Measurements from ENCODE around the gene RORC.

The RORC gene

DNA sequence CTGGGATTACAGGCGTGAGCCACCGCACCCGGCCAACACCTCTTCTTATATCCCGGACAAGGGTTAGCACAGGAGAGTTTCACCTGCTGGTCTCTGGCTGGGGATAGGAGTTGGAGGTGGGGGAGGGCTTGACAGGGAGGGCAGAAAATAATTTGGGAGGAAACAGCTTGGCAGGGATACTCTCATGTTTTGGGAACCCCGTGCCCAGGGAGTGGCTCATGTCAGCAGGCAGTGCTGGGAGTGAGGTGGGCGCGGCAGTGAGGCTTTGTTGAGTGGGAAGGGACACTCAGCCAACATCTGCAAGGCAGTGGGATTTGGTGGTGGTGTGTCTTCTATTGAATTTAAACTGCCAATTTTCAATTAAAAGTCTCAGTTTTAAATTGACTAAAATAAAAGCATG, 23.1 kb upstream of the RORC start:
- TF ChIP-seq GATA2 (IDR thresholded peaks at IDR 0.05; ENCODE audit: low read depth, low read length) (no peak), GATA3 (IDR thresholded peaks at IDR 0.05; ENCODE audit: low read depth, low read length) (no peak)

DNA sequence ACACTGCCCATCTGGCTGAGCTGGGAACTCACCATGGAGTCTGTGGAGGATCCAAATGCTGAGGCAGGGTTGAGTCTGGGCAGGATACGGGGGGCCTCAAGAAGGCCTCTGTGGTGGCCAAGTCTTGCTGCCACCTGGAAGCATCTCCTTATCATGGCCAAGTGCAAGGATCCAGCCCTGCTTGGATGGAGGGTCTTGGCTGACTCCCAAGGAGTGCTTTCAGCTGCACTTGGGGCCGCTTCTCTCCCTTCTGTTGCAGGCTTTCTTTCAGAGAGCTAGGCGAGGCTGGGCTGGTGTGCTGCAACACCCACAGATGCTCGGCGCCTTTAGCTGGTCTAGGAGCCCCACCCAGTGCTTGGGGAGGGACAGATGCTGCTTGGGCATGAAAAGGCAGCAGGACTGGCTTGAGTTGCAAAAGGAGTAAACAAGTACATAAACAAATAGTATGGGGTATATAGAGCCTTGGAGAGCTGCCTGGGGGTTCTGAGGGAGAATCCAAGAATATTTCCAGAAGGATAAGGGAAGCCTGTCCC, 21.9 kb upstream of the RORC start, which contains the start of gene THEM5:
TSS of gene THEM5 (minus strand) at position 302 of the 533 bp plus-strand sequence. CDS start at position 155, 147 bp downstream.
- no peak for TF ChIP-seq GATA2 (IDR thresholded peaks at IDR 0.05; ENCODE audit: low read depth, low read length)
- no peak for TF ChIP-seq GATA3 (IDR thresholded peaks at IDR 0.05; ENCODE audit: low read depth, low read length)

DNA sequence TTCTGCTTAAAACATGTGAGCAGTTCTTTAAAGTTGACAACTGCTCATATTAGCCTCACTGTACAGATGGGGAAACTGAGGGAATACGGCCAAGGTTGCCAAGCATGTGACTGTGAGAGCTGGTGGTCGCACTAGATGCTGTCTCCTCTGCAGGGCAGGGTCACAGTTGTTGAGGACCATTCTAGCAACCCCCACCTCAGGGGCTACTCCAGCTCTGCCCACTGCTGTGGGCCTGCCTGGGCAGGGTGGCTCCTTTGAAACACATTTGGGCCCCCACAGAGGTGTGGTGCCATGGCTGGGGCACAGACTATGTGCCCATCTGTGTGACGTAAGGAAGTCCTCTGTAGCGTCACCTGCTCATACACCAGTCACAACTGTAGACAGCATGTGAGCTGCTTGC, 21.1 kb upstream of the RORC start:
- TF ChIP-seq GATA2 (IDR thresholded peaks at IDR 0.05; ENCODE audit: low read depth, low read length) = no peak
- TF ChIP-seq GATA3 (IDR thresholded peaks at IDR 0.05; ENCODE audit: low read depth, low read length) = no peak

DNA sequence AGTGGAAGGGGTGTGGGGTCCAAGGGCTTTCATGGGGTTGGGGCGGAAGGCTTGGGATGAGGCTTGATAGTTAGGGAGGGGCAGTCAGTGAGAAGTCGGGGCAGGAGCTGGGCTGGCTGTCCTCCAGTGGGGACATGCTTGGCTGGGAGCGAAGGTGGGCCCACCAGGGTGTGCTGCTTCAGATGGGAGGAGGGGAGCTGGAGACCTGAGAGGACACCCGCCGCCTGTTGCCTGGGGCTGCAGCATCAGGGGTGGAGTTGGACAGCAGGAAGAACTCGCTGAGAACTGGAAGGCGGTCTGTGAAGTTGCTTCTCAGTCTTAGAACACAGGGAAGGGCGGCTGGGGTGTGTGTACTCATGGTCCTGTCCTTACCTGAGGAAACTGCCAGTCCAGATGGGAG, 20.3 kb upstream of the RORC start:
- TF ChIP-seq GATA3 (IDR thresholded peaks at IDR 0.05; ENCODE audit: low read depth, low read length) (no peak), GATA2 (IDR thresholded peaks at IDR 0.05; ENCODE audit: low read depth, low read length) (no peak)

DNA sequence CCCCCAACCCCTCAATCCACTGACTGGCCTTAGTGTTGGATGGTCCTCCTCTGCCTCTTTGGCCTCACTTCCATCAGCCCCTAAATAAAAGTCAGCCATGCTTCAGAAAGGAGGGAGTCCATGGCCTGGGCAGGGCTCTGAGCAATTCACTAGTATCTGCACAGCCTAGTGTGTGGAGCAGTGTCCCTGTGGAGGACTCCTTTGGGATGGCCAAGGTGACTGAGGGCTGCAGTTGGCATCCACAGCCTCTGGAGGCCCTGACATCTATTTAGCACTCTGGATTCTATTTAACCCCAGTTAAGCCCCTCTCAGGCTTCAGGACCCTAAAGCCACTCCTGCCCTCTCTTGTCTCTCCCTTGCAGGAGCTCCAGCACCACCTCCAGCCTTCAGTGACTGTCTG, 18.3 kb upstream of the RORC start:
- TF ChIP-seq GATA2 (IDR thresholded peaks at IDR 0.05; ENCODE audit: low read depth, low read length) = no peak
- TF ChIP-seq GATA3 (IDR thresholded peaks at IDR 0.05; ENCODE audit: low read depth, low read length) = no peak

DNA sequence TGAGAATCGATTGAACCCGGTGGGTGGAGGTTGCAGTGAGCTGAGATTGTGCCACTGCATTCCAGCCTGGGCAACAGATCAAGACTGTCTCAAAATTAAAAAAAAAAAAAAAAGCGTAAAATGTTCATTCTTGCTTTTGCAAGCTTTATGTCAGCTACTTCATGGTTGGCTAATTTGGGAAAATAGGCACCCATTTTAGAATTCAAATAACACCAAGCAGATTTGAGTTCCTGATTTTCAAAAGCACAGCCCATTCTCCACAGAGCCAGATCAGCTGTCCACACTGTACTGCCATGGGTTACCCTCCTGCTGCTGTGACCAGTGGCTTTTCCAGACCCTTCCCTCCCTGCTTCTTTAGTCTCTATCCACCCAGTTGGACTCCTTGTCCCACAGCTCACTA, 17.5 kb upstream of the RORC start:
- TF ChIP-seq GATA3 (IDR thresholded peaks at IDR 0.05; ENCODE audit: low read depth, low read length) (no peak), GATA2 (IDR thresholded peaks at IDR 0.05; ENCODE audit: low read depth, low read length) (no peak)

DNA sequence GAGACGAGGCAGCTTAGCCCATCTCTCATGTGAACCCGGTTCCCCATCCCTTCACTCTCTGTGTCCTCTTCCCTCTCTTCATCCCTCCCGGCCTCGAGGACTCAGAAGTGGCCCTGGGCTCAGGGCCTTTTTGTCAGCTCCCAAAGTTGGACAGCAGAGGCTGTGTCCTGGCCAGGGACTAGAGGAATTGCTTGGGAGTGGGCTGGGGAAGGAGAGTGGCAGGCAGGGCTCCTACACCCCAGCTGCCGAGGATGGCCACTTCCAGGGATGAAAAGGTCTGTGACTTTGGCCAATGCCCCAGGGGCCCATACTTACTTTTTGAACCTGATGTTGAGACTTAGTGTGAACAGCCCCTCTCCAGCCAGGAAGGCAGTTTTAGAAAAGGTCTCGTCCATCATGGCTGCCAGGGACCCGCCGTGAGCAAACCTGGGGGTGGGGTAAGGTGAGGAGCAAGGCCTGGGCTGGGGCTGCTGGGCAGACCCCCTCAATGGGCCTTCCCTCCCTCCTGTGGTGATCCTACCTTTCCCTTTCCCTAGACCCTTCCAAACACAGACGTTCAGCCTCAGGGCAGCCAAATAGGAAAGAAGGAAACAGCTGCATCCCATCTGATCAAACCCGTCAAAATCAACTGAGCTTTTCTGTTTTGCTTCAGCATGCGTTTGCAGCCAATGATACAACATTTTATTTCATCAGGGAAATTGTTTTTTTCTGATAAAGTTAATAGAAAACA, 16.4 kb upstream of the RORC start:
- no peak for TF ChIP-seq GATA3 (IDR thresholded peaks at IDR 0.05; ENCODE audit: low read depth, low read length)
- TF ChIP-seq GATA2 (IDR thresholded peaks at IDR 0.05; ENCODE audit: low read depth, low read length) = no peak

DNA sequence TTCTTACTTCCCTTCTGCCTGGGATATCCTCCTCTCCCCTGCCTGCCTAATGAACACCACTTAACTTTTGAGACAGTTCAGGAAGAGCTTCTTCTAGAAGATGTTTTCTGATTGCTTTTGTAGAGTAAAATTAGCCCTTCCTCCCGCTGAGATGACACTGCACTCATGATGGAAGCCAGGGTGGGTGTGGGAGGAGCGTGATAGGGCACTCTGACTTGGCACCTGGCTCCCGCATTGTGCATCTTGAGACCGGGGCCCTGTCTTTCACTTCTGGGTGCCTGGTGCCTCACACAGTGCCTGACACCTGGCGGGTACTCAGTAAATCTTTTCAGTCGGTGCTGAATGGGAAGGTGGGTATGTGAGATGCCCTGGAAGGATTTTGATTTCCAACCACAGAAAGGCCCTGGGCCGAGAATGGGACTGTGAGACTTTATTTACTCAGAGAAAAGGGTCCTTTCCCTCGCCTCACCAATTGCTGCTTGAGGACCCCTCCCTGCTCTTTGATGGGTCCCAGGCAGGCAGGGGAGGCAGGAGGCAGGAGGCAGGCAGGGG, 15.2 kb upstream of the RORC start:
- TF ChIP-seq GATA3 (IDR thresholded peaks at IDR 0.05; ENCODE audit: low read depth, low read length) (no peak), GATA2 (IDR thresholded peaks at IDR 0.05; ENCODE audit: low read depth, low read length) (no peak)

DNA sequence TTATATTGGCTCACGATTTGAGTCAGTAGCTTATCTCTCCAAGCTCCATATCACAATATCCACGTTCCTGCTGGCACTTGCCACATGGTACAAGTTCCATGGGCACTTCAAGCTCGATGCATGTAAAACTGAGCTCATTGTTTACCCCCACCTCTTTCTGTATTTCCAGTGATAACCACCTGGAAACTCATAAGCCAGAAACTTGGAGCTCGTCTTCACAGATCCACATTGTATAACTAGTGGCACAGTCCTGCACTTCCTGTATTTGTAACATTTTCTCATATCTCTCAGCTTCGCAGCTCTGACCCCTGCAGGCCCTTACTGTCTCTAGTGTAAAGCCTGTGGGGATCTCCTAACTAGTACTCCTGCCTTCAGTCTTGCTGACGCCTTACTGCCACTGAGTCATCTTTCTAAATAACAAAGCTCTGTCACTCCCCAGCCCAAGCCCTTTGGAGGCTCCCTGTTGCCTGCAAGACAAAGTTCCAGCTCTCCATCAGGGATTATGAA, 14.5 kb upstream of the RORC start:
- TF ChIP-seq GATA2 (IDR thresholded peaks at IDR 0.05; ENCODE audit: low read depth, low read length) (no peak), GATA3 (IDR thresholded peaks at IDR 0.05; ENCODE audit: low read depth, low read length) (no peak)

DNA sequence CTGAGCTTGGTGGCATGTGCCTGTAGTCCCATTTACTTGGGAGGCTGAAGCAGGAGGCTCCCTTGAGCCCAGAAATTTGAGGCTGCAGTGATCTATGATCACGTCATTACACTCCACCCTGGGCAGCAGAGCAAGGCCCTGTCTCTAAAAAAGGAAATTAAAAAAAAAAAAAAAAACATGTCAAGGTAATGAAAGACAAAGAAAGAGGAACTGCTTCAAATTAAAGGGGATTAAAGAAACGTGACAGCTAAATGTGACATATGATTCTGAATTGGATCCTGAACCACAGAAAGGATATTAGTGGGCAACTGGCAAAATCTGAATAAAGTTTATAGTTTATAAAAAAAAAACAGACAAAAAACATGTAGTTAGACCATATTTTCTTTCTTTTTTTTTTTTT, 11.8 kb upstream of the RORC start:
- no peak for TF ChIP-seq GATA3 (IDR thresholded peaks at IDR 0.05; ENCODE audit: low read depth, low read length)
- no peak for TF ChIP-seq GATA2 (IDR thresholded peaks at IDR 0.05; ENCODE audit: low read depth, low read length)

DNA sequence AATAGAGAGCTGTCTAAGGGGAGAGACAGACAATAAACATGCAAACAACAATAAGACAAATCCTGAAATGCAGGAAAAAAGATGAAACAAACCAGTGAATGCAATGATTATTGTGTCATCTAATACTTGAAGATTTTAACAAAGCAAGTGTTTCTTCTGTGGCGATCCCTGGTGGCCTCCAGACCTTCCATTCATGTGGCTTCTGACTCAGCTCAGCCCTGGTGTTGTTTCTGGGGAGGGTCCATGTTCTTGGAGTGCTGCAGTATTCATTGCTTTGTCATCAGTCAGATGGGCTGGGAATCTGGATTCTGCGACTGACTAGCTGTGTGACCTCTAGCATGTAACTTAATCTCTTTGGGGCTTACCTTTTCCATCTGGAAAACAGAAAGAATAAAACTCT, 9.5 kb upstream of the RORC start:
- TF ChIP-seq GATA2 (IDR thresholded peaks at IDR 0.05; ENCODE audit: low read depth, low read length) (no peak), GATA3 (IDR thresholded peaks at IDR 0.05; ENCODE audit: low read depth, low read length) (no peak)

DNA sequence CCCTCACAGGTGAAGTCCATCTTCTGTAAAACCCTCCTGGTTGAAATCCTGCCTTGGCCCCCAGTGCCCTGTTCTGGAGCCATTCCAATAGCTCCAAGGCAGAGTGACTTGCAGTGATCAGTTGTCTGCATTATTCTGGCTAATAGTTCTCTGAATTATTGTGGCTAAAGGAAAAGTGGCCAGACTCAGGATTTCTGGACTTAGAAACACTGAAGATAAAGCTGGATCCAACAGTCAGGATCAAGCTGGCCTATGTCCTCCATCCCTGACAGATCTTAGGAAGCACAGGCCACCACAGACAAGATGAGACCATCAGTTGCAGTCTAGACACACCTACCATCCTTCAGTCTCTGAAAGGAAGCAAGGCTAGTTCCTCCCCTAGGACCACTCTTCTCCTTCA, 8.8 kb upstream of the RORC start:
- no peak for TF ChIP-seq GATA2 (IDR thresholded peaks at IDR 0.05; ENCODE audit: low read depth, low read length)
- no peak for TF ChIP-seq GATA3 (IDR thresholded peaks at IDR 0.05; ENCODE audit: low read depth, low read length)

DNA sequence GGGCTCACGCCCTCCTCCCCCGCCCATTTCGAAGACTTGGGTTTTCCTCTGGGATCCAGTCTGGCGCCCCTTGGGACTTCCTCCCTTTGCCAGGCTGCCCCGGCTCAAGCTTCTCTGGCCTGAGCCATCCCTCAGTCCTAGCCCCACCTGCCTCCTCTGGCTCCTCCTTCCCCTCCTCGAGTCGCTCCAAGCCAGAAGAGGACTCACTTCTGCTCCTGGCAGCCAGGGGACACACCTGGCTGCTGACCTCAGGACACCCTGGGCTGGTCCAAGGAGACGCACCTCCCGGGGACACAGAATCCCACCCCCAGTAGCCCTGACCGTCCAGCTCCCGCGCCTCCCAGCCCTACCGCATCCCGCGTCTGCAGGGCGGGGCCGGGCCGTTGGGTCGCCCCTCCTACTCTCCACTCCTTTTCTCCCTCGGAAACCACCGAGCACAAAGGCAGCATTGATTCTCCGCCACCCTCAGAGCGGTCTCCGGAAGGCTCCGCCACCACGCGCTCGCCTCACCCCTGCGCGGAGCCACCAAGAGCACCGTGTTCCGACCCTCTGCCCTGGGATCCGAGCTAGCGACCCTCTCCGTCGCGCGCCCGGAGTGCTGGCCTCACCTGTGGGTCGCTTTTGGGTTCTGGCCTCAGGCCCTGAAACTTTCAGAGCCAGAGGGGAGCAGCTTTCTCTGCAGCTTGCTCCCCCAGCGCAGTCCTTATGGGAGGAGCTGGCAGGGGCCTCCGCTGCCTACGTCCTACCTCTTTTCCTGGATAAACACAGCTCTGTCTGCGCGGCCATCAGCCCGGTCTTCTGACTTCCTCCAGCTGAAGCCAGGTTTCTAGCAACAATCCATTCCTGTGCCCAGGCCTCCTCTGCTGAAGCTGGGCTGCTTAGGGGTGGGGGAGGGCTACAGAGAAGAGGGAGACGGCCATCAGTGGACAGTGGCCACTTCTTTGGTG, 8.1 kb upstream of the RORC start, which contains the start of gene C2CD4D:
TSS of gene C2CD4D (minus strand) at position 364 of the 947 bp plus-strand sequence. CDS start 831 bp downstream, outside the sequence.
- TF ChIP-seq GATA2 (IDR thresholded peaks at IDR 0.05; ENCODE audit: low read depth, low read length) = no peak
- TF ChIP-seq GATA3 (IDR thresholded peaks at IDR 0.05; ENCODE audit: low read depth, low read length) = no peak

DNA sequence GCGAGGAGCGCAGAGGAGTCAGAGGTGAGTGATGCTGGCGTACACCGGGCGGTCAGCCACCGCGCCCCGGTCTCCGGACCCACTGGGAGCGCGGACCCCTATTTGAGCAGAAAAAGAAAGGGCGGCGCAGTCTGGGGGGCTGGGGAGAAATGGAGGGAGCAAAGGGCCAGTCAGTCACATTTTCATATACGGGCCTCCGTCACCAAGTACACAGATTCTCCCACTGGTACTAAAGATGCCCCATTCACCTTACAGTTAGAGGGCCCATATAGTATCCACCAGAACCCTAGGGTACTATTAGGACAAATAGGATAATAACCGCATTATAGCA, 7.4 kb upstream of the RORC start:
- no peak for TF ChIP-seq GATA3 (IDR thresholded peaks at IDR 0.05; ENCODE audit: low read depth, low read length)
- TF ChIP-seq GATA2 (IDR thresholded peaks at IDR 0.05; ENCODE audit: low read depth, low read length) = no peak

Measured in SH-SY5Y (cell line).